PC-3 (cell line): ENCODE measurements around the gene SPATA32.

Experiments
- CTCF ChIP-seq: fragments of 300-600 bp; sonication (generic); conservative IDR thresholded peaks from 2 replicates; pipeline ENCODE4 v1.5.1; 2017; ENCODE audit warnings: antibody characterized with exemption, low read depth, mild to moderate bottlenecking, low read length
- EZH2phosphoT487 ChIP-seq: fragments of 300-600 bp; sonication (generic); IDR thresholded peaks from 2 replicates; pipeline ENCODE4 v1.6.1; 2018; ENCODE audit warnings: mild to moderate bottlenecking, antibody characterized with exemption, low read length, borderline replicate concordance

DNA sequence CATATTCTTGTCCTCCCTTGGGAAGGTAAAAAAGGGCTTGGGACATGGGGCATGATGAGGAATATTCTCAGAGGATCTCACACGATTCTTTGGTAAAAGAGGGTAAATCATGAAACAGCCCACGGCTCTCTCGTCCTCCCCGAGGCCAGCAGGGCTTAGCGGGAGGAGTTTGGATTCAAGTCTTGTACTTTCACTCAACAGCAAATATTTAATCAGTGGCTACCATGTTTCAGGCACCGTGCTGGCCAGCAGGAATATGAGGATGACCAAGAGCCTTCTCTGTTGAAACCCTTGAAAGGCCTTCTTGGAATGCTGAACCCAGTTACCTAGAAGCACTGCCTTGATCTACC lies 46.1 kb upstream of the SPATA32 start:
- TF ChIP-seq CTCF (no peak), EZH2phosphoT487 (no peak)
